ENCODE results near the gene NME9. TPM values are rescaled to one million over a fixed set of nuclear protein-coding genes. Genes with fewer than 3 reads are reported as not detected.

NME9 gene
- total RNA-seq, 1 donor from 2014 or later = not detected

GRCh38 chr3:138362538-138362937 is 32.9 kb upstream of the NME9 start:
- DNase-seq (ENCODE audit: low read depth in 2 of 2) = no peak

- DNase-seq (ENCODE audit: low read depth in 2 of 2) = no peak
These were observed 31.9 kb upstream of the NME9 start for GRCh38 chr3:138361561-138361971.

- no peak for DNase-seq (ENCODE audit: low read depth in 2 of 2)
These were observed 31.3 kb upstream of the NME9 start for GRCh38 chr3:138360869-138361525.

GRCh38 chr3:138359919-138360868 is 30.5 kb upstream of the NME9 start:
- DNase-seq (ENCODE audit: low read depth in 2 of 2) = no peak

GRCh38 chr3:138359148-138359918 is 29.7 kb upstream of the NME9 start:
- DNase-seq (ENCODE audit: low read depth in 2 of 2) = no peak

GRCh38 chr3:138356730-138357405 is 27.2 kb upstream of the NME9 start:
- DNase-seq (ENCODE audit: low read depth in 2 of 2) = no peak

GRCh38 chr3:138355071-138355470 is 25.4 kb upstream of the NME9 start:
- DNase-seq (ENCODE audit: low read depth in 2 of 2) = no peak

- DNase-seq (ENCODE audit: low read depth in 2 of 2) = no peak
These were observed 24.7 kb upstream of the NME9 start for GRCh38 chr3:138354376-138354775.

GRCh38 chr3:138351916-138352550 is 22.4 kb upstream of the NME9 start:
- DNase-seq (ENCODE audit: low read depth in 2 of 2) = no peak

- no peak for DNase-seq (ENCODE audit: low read depth in 2 of 2)
These were observed 21.5 kb upstream of the NME9 start for GRCh38 chr3:138351151-138351550.

GRCh38 chr3:138349926-138350665 is 20.4 kb upstream of the NME9 start:
- no peak for DNase-seq (ENCODE audit: low read depth in 2 of 2)

- DNase-seq (ENCODE audit: low read depth in 2 of 2) = no peak
These were observed 19.4 kb upstream of the NME9 start for GRCh38 chr3:138348754-138349739.

GRCh38 chr3:138347960-138348753 is 18.5 kb upstream of the NME9 start, which contains the start of gene MRAS:
Gene MRAS (plus strand): TSS chr3:138348579. CDS start chr3:138372884, 24,305 bp downstream.
- DNase-seq (ENCODE audit: low read depth in 2 of 2) = peak in 1 of 2 donors; percentile 63

- DNase-seq (ENCODE audit: low read depth in 2 of 2) = no peak
These were observed 15.1 kb upstream of the NME9 start for GRCh38 chr3:138344754-138345153.

GRCh38 chr3:138340511-138340910 is 10.9 kb upstream of the NME9 start:
- DNase-seq (ENCODE audit: low read depth in 2 of 2) = no peak

- no peak for DNase-seq (ENCODE audit: low read depth in 2 of 2)
These were observed 9.2 kb upstream of the NME9 start for GRCh38 chr3:138338811-138339210.

- DNase-seq (ENCODE audit: low read depth in 2 of 2) = no peak
These were observed 8.6 kb upstream of the NME9 start for GRCh38 chr3:138338244-138338643.

GRCh38 chr3:138336454-138336999 is 6.9 kb upstream of the NME9 start:
- no peak for DNase-seq (ENCODE audit: low read depth in 2 of 2)

All from dermis microvascular lymphatic vessel endothelial cell (primary cell).